NCI-H2196 (cell line): ENCODE measurements around the gene TCERG1L.

ENCODE experiments used
- DNase-seq: peaks from one replicate; lab custom pipeline; 2025; ENCODE audit not compliant: unreplicated experiment; lab: John Stamatoyannopoulos, UW

The TCERG1L gene

DNA sequence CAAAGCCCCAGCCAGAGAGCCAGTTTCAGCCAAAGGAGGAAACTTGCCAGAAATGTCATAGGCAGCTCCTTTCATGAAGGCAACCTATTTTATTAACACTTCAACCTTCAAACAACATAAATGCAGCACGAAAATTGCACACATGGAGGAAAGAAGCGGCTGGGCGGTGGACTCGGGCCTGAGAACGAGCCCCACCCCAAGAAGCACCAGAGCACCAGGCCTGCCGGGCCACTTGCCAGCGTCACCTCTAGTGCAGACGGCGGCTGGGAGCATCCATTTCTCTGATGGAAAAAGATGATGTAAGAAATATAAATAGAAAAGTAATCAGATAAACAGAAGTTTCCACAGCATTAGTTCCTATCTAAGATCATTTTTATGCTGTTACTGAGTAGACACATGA is 100.0 kb downstream of the TCERG1L start:
- peak; percentile 7 for DNase-seq

DNA sequence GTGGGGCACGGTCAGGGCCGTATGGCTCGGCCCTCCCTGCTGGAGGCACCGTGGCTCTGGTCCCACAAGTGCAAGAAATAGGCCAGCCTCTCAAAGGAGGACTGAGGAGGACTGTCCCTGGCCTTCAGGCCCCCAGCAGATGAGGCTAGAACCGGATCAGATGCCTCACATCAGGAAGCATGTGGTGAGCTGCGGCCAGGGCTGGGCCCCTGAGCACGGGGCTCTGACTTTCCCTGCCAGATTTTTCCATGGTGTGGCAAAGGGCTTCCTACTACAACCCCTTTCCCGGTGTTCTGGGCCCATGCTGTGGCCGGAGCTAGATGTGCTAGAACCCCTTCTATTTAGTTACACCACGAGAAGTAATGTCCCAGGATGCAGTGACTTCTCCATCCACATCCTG is 100.4 kb downstream of the TCERG1L start:
- no peak for DNase-seq

DNA sequence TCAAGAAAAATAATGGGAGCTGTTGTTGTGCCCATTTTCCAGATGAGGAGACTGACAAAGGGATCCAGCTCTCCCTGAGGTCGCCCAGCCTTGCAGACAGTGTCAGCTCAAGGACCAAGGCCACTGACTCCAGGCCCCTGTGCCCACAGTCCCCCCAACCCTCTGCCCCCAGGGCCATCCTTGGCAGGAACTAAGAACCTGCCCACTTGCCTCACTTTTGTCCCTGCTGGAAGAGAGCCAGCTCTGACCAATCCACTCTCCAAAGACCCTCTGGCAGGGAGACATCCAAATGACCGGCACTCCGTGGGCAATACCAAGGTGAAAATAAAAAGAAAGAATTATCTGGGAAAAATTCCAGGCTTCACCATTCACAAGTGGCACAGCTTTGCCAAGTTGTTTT is 101.3 kb downstream of the TCERG1L start:
- no peak for DNase-seq

DNA sequence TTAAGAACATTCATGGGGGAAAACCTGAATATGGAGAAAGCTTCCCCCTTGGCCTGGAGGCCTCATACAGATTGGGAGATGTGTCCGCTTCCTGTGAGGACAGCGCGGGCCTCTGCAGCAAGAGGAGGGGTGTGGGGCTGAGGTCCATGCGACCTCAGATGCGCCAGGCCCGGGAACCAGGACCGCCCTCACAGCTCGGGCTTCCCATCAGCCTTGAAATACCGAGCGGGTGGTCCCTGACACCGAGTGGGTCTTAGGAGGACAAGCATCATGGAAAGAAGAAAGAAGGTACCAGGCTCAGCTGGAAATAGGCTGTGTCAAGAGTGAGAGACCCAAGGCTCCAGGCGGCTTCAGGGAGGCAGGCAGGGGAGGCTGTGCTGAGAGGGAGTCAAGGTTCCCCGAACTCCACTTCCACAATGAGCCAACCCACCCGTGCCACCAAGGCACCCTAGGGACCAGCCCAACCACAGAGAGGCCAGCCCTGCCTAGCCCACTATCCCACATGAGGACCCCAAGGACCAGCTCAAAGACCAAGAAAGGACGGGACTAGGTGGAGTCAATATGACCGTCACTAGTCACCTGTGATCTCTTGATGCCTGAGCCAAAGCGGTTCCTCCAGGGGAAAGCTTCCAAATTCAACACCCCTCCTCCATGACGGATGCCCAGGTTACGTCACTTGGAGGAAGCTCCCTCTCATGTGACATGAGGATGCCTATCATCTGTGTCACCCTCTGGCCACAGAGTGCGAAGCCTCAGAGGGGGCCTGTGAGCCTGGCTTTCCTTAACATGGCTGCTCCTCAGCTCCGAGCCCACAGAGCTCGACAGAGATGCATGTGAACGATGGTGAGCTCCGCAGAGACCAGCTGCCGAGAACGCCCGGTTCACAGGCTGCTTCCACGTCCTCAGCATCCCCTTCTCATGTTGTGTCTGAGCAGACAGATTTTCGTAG is 103.7 kb downstream of the TCERG1L start:
- no peak for DNase-seq

DNA sequence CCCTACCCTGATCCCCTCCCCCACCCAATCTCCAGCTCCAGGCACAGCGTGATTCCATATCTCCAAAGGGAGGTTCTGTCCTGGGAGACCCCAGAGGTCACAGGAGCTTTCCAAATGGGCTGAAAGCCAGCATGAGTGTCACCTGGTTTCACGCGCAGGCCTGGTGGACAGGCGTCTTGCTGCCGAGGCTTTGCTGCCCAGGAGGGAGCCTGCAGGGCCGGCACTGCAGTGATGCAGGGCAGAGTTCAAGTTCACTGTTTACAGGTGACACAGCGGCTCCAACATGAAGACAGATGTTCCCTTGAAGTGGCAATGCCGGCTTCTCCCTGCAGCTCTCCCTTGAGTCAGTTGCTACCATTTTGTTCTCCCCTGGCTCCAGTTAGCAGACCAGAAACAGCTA is 104.3 kb downstream of the TCERG1L start:
- no peak for DNase-seq

DNA sequence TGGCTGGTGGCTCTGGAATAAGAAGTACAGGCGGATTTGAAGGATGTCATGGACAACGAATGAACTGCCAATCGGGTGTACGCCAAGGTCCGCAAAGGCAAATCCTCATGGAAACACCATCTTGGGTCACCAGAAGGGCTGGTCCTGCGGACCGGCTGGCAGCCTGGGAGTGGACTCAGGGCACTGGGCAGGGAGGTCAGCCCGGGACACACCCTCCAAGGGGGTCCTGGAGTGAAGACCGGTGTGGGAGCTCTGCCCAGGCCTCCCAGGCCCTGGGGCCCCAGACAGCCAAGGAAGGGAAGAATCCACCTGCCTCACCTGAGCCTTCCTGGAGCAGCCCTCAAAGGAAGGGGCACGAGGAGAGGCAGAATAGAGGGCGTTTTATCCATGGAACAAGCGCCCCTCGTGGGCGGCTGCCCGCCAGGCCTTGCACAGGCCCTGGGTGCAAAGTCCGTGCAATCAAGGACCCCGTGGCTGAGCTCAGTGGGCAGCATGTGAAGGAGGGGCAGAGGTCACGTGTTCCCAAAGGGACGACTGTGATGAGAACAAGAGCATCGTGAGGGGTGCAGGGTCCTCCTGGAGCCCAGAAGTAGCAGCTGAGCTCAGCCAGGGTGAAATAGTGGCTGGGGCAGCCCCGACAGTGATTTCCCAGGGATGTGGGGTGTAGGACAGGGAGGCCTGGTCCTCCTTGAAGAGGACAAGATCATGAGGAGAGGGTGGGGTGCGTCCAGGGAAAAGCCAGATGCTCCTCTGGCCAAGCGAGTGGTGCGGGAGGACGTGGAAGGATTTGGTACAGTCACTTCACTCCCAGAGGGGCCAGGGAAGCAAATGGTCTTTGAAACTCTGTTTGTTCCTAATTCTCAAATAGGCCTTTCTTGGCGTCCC is 105.2 kb downstream of the TCERG1L start:
- no peak for DNase-seq

DNA sequence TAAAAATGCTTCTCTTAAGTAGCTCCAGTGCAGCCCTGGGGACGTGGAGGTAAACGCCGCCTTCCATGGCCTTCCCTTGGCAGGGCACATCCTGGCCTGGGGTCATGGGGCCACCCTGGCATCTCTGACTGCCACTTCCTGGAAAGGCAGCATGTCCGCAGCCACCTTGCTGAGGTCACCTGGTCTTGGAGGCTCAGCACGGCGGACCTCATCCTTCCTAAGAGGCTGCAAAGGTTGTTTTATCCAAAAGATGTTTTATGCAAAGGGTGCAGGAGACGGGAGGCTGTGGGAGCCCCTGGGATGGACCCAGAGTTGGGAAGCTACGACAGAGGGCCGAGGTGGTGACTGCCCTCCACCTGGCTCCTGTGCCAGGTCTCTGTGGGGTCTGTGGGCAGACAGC is 106.0 kb downstream of the TCERG1L start:
- DNase-seq = no peak

DNA sequence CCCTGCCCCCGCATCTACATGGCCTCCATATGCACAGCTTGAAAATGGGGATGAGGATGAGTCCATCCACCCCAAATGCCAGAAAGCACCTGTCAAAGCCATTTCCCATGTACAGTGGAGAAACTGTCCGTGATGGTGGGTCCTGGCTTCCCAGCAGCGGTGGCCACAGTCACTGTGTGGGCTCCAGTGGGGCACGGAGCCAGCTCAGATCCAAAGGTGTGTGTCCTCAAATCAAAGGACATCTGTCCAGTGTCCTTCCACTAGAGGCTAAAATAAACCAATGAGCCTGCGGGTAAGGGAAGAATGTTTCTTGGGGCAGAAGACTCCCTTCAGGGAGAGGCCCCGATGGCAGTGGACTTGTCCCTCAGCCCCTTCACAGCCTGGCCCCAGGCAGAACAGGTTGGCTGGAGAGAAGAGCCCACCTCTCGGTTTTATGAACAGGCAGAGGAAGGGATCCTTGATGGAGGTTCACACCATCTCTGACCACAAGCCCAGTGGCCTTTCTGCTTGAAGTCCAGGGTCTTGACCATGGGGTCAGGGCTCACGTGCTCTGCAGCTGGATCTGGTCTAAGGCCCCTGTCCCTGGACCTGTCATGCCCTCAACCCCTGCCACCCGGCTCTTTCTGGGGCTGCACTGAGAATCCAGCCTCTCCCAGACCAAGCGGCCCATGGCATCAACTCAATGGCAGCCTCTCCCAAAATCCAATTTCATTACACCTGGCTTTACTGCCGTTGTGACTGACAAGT is 106.9 kb downstream of the TCERG1L start:
- DNase-seq = no peak

DNA sequence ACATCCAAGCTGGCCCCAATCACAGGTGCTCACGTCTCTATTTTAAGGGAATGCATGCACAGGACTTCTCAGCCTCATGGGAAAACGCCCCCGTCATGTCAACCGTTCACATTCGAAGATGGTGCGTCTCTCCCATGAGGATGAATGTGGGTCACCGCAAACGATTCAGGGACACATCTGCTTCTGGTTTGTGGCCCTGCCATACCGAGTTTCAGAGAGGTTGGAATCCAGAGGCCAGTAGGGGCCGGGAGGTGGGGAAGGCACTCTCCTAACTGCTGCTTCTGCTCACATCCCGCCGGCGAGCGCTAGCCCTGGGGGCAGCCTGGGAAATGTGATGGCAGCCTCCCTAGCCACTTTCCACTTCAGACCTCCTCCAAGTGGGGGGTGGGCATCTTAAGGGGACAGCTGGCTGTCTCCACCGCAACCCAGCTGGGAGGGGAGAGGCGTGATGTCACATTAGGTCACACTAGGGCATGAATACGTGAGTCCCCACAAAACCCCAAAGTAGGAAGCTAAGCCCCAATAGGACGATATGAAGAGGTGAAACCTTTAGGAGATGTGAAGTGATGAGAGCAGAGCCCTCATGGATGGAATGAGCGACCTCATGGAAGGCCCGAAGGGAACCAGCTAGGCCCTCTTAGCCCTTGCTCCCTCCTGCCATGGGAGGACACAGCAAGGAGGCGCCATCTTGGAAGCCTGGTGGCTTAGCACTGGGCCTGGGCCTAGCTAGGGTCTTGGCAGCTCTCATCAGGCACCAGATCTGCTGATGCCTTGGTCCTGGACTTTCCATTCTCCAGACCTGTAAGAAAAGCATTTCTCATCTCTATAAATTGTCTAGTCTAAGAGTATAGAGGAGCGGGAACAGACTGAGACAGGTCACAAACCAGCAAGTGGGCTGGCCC is 107.8 kb downstream of the TCERG1L start:
- no peak for DNase-seq

DNA sequence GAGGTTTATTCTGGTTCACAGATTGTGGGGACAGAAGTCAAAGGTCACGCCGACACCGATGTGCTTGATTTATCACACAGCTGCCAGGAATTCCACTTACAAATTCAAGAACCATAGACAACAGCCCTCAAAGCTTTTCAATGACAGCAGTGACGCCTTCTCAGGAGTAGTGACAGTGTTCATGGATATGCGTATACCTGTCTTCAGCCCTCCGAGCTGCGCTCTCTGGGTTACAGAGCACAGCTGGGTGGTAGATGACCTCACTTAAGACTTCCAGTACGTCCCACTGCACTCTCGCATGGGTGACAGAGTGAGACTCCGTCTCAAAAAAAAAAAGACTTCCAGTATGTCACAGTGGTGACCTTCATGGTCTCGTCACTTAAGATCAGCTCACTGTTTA is 108.5 kb downstream of the TCERG1L start:
- DNase-seq = no peak

DNA sequence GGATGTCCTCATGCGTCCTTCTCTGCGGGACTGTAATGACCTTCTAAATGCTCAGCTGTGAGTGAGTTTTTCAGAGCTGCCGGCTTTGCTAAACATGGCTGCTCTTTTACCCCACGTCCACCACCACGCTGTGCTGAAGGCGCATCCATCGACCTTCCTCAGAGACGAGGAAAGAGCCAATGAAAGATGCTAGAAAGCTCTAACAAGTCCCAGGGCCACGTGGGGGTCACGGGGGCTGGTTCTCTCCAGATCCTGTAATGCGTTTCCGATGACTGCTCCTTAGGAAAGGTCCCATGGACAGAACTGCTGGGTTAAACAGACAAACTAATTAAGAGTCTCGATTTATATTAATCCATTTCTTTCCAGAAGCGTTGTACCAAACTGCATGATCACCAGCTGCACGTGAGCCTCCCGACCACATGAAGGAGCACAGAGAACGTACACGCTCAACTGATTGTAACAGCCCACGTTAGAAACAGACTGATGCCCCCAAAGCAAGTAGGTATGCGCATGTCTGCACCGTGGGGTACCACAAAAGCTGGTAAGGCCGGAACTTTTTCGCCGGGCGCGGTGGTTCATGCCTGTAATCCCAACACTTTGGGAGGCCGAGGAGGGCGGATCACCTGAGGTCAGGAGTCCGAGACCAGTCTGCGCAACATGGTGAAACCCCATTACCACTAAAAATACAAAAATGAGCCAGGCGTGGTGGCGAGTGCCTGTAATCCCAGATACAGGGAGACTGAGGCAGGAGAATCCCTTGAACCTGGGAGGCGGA is 109.6 kb downstream of the TCERG1L start:
- DNase-seq = no peak

DNA sequence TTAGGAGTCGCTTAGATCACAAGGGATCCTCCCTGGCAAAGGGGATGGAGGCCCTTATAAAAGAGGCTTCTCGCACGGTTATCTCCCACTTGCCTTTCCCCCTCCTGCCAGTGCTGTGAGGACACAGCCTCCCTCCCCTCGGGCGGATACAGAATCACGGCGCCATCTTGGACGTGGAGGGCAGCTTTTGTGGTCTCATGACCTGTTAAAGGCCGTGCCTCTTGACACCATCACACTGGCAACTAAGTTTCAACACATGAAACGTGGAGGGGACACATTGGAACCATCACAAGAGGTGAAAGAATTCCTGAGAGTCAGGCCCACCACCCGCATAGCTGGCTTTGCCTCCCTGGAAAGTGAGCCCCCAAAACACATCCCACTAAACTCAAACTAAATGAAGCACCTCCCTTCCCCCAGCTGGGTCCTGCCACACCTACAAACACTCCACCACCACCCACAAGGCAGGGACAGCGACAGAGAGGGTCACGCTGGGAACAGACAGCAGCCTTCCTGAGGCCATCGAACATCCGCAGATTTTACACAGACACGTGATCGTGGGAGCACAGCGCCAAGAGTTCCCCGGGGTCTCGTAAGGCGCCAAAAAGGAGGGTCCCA is 110.6 kb downstream of the TCERG1L start:
- no peak for DNase-seq

DNA sequence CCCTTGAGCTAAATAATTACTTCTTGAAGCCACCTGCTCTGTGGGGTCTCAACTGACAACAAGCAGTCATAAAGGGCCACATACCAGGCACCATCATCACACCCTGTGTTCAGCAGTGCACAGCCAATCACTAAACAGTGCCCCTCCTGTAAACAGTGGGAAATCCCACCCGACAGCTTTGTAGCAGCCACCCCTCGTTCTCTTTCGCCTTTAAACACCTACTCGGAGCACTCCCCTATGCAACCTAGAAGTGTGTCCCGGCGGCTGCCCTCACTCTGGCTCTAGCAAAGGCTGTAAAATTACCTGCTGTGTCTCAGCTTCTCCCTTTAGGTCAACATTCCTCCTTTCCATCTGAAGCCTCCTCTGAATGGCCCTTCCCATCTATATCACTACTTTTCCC is 111.9 kb downstream of the TCERG1L start:
- DNase-seq = no peak

DNA sequence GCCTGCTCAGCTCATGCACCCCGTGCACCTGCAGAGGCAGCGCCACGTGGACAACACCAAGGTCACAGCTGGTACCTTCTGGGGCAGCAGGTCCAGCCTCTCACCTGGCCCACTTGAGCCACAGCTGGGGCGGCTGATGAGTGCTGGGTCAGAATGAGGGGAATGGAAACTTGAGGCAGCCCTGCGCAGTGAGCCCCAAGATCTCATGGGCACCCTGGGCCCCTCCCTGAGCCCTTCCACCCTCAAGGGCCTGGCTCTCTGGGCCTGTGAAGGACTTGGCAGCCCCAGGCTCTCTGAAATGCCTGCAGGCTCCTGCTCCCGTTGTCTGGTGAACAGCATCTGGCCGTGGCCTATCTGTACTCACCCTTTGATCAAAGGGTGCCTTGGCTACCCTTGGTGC is 112.7 kb downstream of the TCERG1L start:
- no peak for DNase-seq

DNA sequence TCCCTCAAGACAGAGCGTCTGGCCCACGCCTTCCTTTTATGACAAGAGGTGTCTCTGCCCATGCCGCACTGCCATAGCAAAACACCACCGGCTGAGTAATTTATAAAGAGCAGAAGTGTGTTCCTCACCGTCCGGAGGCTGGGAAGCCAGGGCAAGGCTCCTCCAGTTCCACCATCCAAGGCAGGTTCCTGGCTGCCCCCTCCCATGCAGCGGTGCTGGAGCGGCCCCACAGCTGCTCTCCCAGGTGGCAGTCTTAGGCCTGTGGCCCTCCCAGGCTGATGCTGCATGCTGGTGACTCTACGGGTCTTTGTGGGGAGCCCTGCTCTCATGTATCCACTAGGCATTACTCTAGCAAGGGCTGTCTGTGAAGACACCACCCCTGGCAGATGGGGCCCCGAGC is 113.1 kb downstream of the TCERG1L start:
- no peak for DNase-seq

DNA sequence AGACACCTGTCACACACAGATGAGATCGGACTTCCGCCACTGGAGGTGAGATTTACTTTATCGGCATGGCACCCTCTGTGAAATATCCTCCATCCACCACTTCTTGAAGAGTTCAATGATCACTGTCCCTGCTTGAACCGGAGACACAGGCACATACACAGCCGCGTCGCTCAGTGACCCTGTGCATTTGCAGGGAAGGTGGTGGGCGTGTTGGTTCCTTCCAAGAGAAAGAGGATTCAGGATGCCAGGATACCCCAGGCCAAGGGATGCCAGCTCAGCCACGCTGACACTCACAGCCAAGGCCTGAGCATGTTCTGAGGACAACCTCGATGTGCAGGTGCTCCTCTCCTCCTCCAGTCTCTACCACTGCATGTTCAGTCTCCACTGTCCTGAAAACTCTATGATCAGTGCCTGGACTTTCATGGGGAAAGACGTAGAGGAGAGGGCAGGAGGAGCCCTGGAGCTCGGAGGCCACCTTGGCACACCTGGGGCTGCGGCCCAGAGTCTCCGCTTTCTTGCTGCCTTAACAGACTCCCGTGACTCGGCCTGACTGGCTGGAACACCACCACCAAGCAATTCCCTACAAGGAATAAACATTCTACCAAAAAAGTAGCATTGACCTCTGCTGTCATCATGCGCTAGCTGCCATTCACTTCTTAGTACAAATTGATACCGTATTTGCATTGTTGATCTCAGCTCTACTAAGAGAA is 115.2 kb downstream of the TCERG1L start:
- no peak for DNase-seq

DNA sequence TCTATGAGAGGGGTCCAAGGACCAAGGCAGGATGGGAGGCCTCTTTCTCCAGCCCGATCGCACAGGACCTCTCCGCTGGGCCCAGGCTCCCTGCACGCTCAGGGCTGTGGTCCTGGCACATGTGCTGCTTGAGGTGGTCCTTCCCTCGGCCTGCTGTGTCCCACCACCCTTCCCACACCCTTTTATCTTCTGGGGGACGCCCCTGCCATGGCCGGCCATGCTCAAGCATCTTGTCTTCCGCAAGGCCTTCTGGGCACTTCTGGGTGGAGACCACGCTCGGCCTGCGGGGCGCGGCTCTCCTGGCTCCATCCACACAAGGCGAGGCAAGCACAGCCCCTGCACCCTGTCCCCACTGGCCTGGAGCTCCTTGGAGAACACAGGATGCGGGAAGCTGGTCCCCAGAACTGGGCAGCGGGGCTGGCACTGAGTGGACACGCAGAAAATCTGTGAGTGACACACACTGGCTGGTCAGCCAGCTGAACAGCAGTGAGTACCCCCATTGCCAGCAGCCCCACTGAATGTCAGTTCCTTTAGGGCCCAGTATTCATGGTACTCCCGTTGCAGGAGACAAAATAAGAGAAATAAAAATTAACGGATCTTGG is 115.9 kb downstream of the TCERG1L start:
- no peak for DNase-seq

DNA sequence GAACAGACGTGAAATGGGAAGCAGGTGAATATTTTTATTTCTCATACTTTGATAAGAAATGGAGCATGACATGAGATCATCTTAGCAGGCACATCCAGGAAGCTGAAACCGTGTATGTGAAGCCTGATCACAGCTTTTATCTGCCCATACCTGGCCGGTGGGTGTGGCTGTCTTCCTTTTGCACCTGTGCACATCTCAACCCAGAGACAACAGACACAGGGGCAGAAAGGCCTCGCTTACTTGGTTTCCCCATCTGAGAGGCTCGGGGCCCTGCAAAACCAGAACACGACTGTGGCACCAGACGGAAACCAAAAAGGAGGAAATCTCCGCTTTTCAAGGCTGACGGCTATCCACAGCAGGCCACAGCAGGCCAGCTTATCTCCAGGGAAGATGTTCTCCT is 116.4 kb downstream of the TCERG1L start:
- no peak for DNase-seq
